K562 (cell line): ENCODE data around the gene C1QTNF7. TPM values are rescaled to one million over a fixed set of nuclear protein-coding genes. Genes with fewer than 3 reads are reported as not detected.

Experiments used
- ATAC-seq: fragments of 200-7000 bp; cut with Tn5 transposase; 3 replicates; pipeline ENCODE4 v1.9.1; 2020; ENCODE audit warnings: moderate library complexity
- BruUV-seq: library from RNA; stranded (reverse); fragments of 400-500 nt; replicated peaks from 2 replicates; lab custom pipeline; 2021; lab: Mats Ljungman, UMichigan
- CTCF ChIA-PET: fragments of 300-600 bp; formaldehyde crosslinking; extraction: SDS; loops from one replicate; lab custom pipeline; 2021; ENCODE audit warnings: low intra/inter-chr PET ratio; lab: Yijun Ruan, JAX
- POLR2A ChIA-PET: fragments of 300-600, 350-650 bp; sonication (Branson Sonifier 250); formaldehyde crosslinking; extraction: SDS; loops from one replicate; lab custom pipeline; 2021; ENCODE audit warnings: antibody characterized with exemption, inconsistent platforms; lab: Yijun Ruan, JAX
- DNase-seq, 4 experiments: peaks; one replicate each; pipeline versions ENCODE4 v3.0.0 to v3.0.0-alpha.2; 2011 to 2018; ENCODE audit warnings: low spot score in 3 of 4, mixed read lengths in 3 of 4; ENCODE audit errors: extremely low read depth in 1 of 4
- FAIRE-seq: peaks from 2 replicates; lab custom pipeline; 2011; peaks lifted over from hg19 to GRCh38; lab: Jason Lieb, UNC
- H2AFZ ChIP-seq: 2 replicates; pipeline ENCODE4 v1.6.0; 2011; ENCODE audit warnings: low read depth, low read length, control low read depth, inconsistent platforms
- H3K27ac ChIP-seq: fragments of 200-600 bp; 3 replicates; pipeline ENCODE4 v1.8.0; 2011; ENCODE audit warnings: low read depth, mild to moderate bottlenecking, control low read depth, inconsistent platforms, low read length, moderate library complexity, mixed read lengths; ENCODE audit errors: extremely low read depth
- H3K27me3 ChIP-seq, 2 experiments: fragments of 300-600 bp in 1 of 2; 2 replicates in 1 of 2; 3 replicates in 1 of 2; pipeline versions ENCODE4 v1.6.0 to v1.8.0; 2011; ENCODE audit warnings: inconsistent platforms in 2 of 2, low read length in 2 of 2, mild to moderate bottlenecking in 1 of 2, mixed read lengths in 1 of 2, moderate library complexity in 1 of 2; ENCODE audit not compliant: control insufficient read depth in 2 of 2, insufficient read depth in 2 of 2
- H3K36me3 ChIP-seq: fragments of 300-600 bp; 3 replicates; pipeline ENCODE4 v1.8.0; 2011; ENCODE audit warnings: mild to moderate bottlenecking, low read length, inconsistent platforms; ENCODE audit not compliant: control insufficient read depth, insufficient read depth
- H3K4me1 ChIP-seq, 2 experiments: fragments of 200-600 bp in 1 of 2; replicated peaks in 1 of 2; 2 replicates in 1 of 2; 3 replicates in 1 of 2; pipeline versions ENCODE4 v1.5.1 to v1.8.0; 2011; ENCODE audit warnings: inconsistent platforms in 2 of 2, low read length in 2 of 2, mild to moderate bottlenecking in 1 of 2, mixed read lengths in 1 of 2, moderate library complexity in 1 of 2; ENCODE audit not compliant: control insufficient read depth in 2 of 2, insufficient read depth in 2 of 2
- H3K4me2 ChIP-seq: 2 replicates; pipeline ENCODE4 v1.6.1; 2011; ENCODE audit warnings: low read length, control low read depth, inconsistent platforms, mixed read lengths; ENCODE audit not compliant: insufficient read depth
- H3K4me3 ChIP-seq: fragments of 200-600 bp; sonication (generic), shearing (Covaris generic); 2 replicates; pipeline ENCODE4 v1.5.1; 2016; ENCODE audit warnings: control low read depth, inconsistent platforms
- H3K79me2 ChIP-seq: fragments of 200-600 bp; 3 replicates; pipeline ENCODE4 v1.8.0; 2011; ENCODE audit warnings: low read length, inconsistent platforms; ENCODE audit not compliant: control insufficient read depth, insufficient read depth
- H3K9ac ChIP-seq, 2 experiments: 2 replicates each; pipeline versions ENCODE4 v1.6.0 to v1.6.1; 2011; ENCODE audit warnings: low read depth in 2 of 2, low read length in 2 of 2, control low read depth in 1 of 2, inconsistent platforms in 1 of 2, mild to moderate bottlenecking in 1 of 2, mixed read lengths in 1 of 2; ENCODE audit not compliant: insufficient read depth in 1 of 2
- H3K9me1 ChIP-seq: one replicate; pipeline ENCODE4 v1.6.0; 2011; ENCODE audit warnings: inconsistent platforms, mild to moderate bottlenecking, low read length, moderate library complexity; ENCODE audit not compliant: control insufficient read depth, insufficient read depth
- H3K9me3 ChIP-seq: replicated peaks from 2 replicates; pipeline ENCODE4 v1.5.1; 2011; ENCODE audit warnings: low read depth, low read length, inconsistent platforms; ENCODE audit not compliant: control insufficient read depth, insufficient read depth
- H4K20me1 ChIP-seq: replicated peaks from 2 replicates; pipeline ENCODE4 v1.6.1; 2011; ENCODE audit warnings: low read length, inconsistent platforms, mixed read lengths; ENCODE audit not compliant: control insufficient read depth, insufficient read depth
- HOXB6 ChIP-seq: fragments of 250-450 bp; sonication (Bioruptor Pico); IDR thresholded peaks from 2 replicates; pipeline ENCODE4 v1.5.1; 2022; ENCODE audit warnings: mild to moderate bottlenecking, borderline replicate concordance
- MTA3 ChIP-seq: fragments of 450-650 bp; formaldehyde crosslinking; IDR thresholded peaks from 2 replicates; pipeline ENCODE4 v1.6.1; 2017; ENCODE audit warnings: mild to moderate bottlenecking, borderline replicate concordance
- MYNN ChIP-seq, 2 experiments: sonication (generic); formaldehyde crosslinking in 1 of 2; IDR thresholded peaks; 2 replicates each; pipeline versions ENCODE4 v1.5.0 to v1.6.1; 2016 to 2020; ENCODE audit warnings: antibody characterized with exemption in 1 of 2, missing genetic modification reagents in 1 of 2
- RNF2 ChIP-seq: sonication (generic); IDR thresholded peaks from 2 replicates; pipeline ENCODE4 v1.6.1; 2016
- ZKSCAN3 ChIP-seq: fragments of 250-450 bp; sonication (Bioruptor Pico); IDR thresholded peaks from 2 replicates; pipeline ENCODE4 v1.4.0; 2020
- ZNF77 ChIP-seq: fragments of 250-450 bp; sonication (Bioruptor Pico); IDR thresholded peaks from 2 replicates; pipeline ENCODE4 v1.5.0; 2020
- WGBS: fragments of 100-300 bp; shearing (Covaris generic); methylation state at CpG from one replicate; pipeline ENCODE4 v1.1.6; 2016; ENCODE audit warnings: low coverage, mixed read lengths; ENCODE audit not compliant: insufficient coverage; ENCODE audit errors: missing lambda C conversion rate; 5-methylcytosine and 5-hydroxymethylcytosine counted together
- in situ Hi-C: fragments of 300-500 bp; cut with MboI; formaldehyde crosslinking; loops from 4 replicates; pipeline ENCODE4 v1.15.0; 2018; ENCODE audit warnings: inconsistent platforms, mixed read lengths
- intact Hi-C: fragments of 100-400 bp; cut with micrococcal nuclease; formaldehyde crosslinking; loops from 2 replicates; pipeline ENCODE4 v1.14.2; 2022
- polyA plus RNA-seq, 8 experiments: library from polyadenylated mRNA; depleted of rRNA in 4 of 8; stranded (reverse) in 5 of 8; unstranded in 3 of 8; fragments of >200 nt; fragmentation: Nextera tagmentation in 2 of 8; fragmentation: Illumina TruSeq in 1 of 8; extraction: Ambion mirVana in 2 of 8; extraction: Trizol in 1 of 8; gene quantifications; 2 replicates each; pipeline versions ENCODE4 v1.2.1 to v1.2.3, GENCODE V29; 2011 to 2014; ENCODE audit warnings: inconsistent platforms in 1 of 8, missing spikeins in 1 of 8
- total RNA-seq, 7 experiments: library from RNA; depleted of rRNA in 6 of 7; stranded (reverse); fragments of >200 nt in 6 of 7; fragmentation: Illumina TruSeq in 2 of 7; extraction: Trizol in 2 of 7; gene quantifications; 2 replicates each; pipeline versions ENCODE4 v1.2.1 to v1.2.3, GENCODE V29; 2011 to 2021; ENCODE audit warnings: low replicate concordance in 1 of 7
- TF ChIP-seq, protein P1 (sequence below): fragments of 250-450 bp; sonication (Bioruptor Pico); IDR thresholded peaks from 2 replicates; pipeline ENCODE4 v1.4.0; 2020; ENCODE audit warnings: mild to moderate bottlenecking, moderate library complexity, borderline replicate concordance
- TF ChIP-seq, protein P2 (sequence below): sonication (generic); formaldehyde crosslinking; IDR thresholded peaks from 2 replicates; pipeline ENCODE4 v1.9.0; 2022; ENCODE audit warnings: mild to moderate bottlenecking, missing genetic modification reagents

The C1QTNF7 gene
- total and polyA plus RNA-seq, 9 of the 15 experiments (the other 6 are each of a cell fraction or from before 2014, with no cell fraction given): not detected

DNA sequence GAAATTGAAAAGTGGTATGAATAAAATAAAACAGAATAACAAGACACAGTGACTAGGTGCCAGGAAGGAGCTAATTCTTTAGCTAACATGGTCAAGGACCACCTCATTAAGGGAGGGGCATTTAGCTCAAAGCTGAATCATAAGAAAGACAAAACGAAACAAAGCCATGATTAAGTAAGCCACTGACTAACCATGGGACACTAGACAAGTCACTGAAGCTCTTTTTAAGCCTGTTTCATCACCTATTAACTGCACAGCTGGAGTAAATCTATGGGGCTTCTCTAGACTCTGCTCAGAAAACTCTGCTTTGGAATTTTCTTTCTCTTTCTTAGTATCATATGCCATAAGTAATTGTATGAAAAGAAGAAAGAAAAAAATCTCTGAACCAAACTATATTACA is 49.8 kb upstream of the C1QTNF7 start:
- in situ Hi-C loops (no loop called here), intact Hi-C loops (no loop called here)
- no peaks in the 10 kb centered on the region for H3K79me2 ChIP-seq
- H3K9me3 ChIP-seq: no peaks in the 10 kb centered on the region
- CTCF ChIA-PET: interaction anchor here (0.5 kb wide), 1 partner anchor 1598 kb away, joined by 3 read pairs; no protein-coding TSS in a partner anchor
- H3K9ac ChIP-seq: no peak overlapping the region
- H3K9me1 ChIP-seq: no peaks in the 10 kb centered on the region
- H3K36me3 ChIP-seq: no peaks in the 10 kb centered on the region
- H3K4me2 ChIP-seq: no peak overlapping the region
- H3K4me1 ChIP-seq: no peaks in the 10 kb centered on the region
- H3K27ac ChIP-seq: no peak overlapping the region
- TF ChIP-seq, protein P1, sequence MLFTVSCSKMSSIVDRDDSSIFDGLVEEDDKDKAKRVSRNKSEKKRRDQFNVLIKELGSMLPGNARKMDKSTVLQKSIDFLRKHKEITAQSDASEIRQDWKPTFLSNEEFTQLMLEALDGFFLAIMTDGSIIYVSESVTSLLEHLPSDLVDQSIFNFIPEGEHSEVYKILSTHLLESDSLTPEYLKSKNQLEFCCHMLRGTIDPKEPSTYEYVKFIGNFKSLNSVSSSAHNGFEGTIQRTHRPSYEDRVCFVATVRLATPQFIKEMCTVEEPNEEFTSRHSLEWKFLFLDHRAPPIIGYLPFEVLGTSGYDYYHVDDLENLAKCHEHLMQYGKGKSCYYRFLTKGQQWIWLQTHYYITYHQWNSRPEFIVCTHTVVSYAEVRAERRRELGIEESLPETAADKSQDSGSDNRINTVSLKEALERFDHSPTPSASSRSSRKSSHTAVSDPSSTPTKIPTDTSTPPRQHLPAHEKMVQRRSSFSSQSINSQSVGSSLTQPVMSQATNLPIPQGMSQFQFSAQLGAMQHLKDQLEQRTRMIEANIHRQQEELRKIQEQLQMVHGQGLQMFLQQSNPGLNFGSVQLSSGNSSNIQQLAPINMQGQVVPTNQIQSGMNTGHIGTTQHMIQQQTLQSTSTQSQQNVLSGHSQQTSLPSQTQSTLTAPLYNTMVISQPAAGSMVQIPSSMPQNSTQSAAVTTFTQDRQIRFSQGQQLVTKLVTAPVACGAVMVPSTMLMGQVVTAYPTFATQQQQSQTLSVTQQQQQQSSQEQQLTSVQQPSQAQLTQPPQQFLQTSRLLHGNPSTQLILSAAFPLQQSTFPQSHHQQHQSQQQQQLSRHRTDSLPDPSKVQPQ (CRISPR knock-in tag): no peak
- TF ChIP-seq ZKSCAN3 (no peak), RNF2 (no peak), MYNN (IDR thresholded peaks at IDR 0.05) (no peak), MYNN (CRISPR knock-in tag; IDR thresholded peaks at IDR 0.05) (no peak), HOXB6 (CRISPR knock-in tag) (no peak), MTA3 (no peak), ZNF77 (CRISPR knock-in tag) (no peak)
- TF ChIP-seq, protein P2, sequence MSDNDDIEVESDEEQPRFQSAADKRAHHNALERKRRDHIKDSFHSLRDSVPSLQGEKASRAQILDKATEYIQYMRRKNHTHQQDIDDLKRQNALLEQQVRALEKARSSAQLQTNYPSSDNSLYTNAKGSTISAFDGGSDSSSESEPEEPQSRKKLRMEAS (CRISPR knock-in tag): no peak
- TF ChIP-seq, all 486 proteins: peak for 0
- Histone ChIP-seq H2AFZ (no peak overlapping the region), H3K4me3 (no peak overlapping the region), H4K20me1 (no peaks in the 10 kb centered on the region), H3K27me3 (peaks cover 0 to 5% of the 10 kb centered on the region in 2 experiments; a peak in 2 of 5 replicates)
- DNase-seq: no peak
- ATAC-seq: no peak
- 0% methylated on average over 1 of the region's 1 CpG for WGBS
- FAIRE-seq: no peak
- no TSS peak for BruUV-seq
- POLR2A ChIA-PET: no interaction called here
